IMR-90 (cell line): ENCODE data around the gene RUNX1. TPM values are rescaled to one million over a fixed set of nuclear protein-coding genes. Genes with fewer than 3 reads are reported as not detected.
A peak's percentile ranks its signal among the peaks of the same experiment; 100 is the strongest.

Source experiments
- ATAC-seq: fragments of 200-7000 bp; cut with Tn5 transposase; 2 replicates; pipeline ENCODE4 v1.9.1; 2020; ENCODE audit warnings: low read depth, mild to moderate bottlenecking, moderate library complexity
- BruUV-seq: library from RNA; stranded (reverse); fragments of 400-500 nt; replicated peaks from 2 replicates; lab custom pipeline; 2021; lab: Mats Ljungman, UMichigan
- CTCF ChIA-PET: fragments of 300-600 bp; formaldehyde crosslinking; extraction: SDS; loops from one replicate; lab custom pipeline; 2021; ENCODE audit warnings: antibody characterized with exemption; lab: Yijun Ruan, JAX
- POLR2A ChIA-PET: fragments of 300-600 bp; sonication (Branson Sonifier 250); formaldehyde crosslinking; loops from one replicate; lab custom pipeline; 2022; ENCODE audit warnings: antibody characterized with exemption; ENCODE audit not compliant: unreplicated experiment; lab: Charles Lee
- DNase-seq: peaks from one replicate; pipeline ENCODE4 v3.0.0; 2013
- H2AFZ ChIP-seq: replicated peaks from 2 replicates; pipeline ENCODE3; 2013; ENCODE audit warnings: low read length, mild to moderate bottlenecking; ENCODE audit not compliant: poor library complexity
- H2AK5ac ChIP-seq: 2 replicates; pipeline ENCODE4 v1.6.1; 2013; ENCODE audit warnings: low read depth, low read length, inconsistent platforms
- H2AK9ac ChIP-seq: replicated peaks from 2 replicates; pipeline ENCODE3; 2013; ENCODE audit warnings: mild to moderate bottlenecking, low read depth, low read length, moderate library complexity; ENCODE audit not compliant: poor library complexity
- H2BK120ac ChIP-seq: 2 replicates; pipeline ENCODE4 v1.6.1; 2013; ENCODE audit warnings: low read depth, low read length, inconsistent platforms
- H2BK15ac ChIP-seq: 3 replicates; pipeline ENCODE4 v1.6.1; 2013; ENCODE audit warnings: low read depth, low read length, inconsistent platforms
- H2BK20ac ChIP-seq: 2 replicates; pipeline ENCODE4 v1.6.1; 2013; ENCODE audit warnings: low read depth, mild to moderate bottlenecking, inconsistent platforms, low read length, moderate library complexity
- H2BK5ac ChIP-seq: 2 replicates; pipeline ENCODE4 v1.6.1; 2013; ENCODE audit warnings: mild to moderate bottlenecking, low read depth, low read length, inconsistent platforms; ENCODE audit not compliant: poor library complexity, severe bottlenecking
- H3K14ac ChIP-seq: replicated peaks from 2 replicates; pipeline ENCODE4 v1.6.1; 2013; ENCODE audit warnings: low read depth, low read length, inconsistent platforms
- H3K18ac ChIP-seq: 2 replicates; pipeline ENCODE4 v1.6.1; 2013; ENCODE audit warnings: low read depth, low read length, control low read depth
- H3K23ac ChIP-seq: 2 replicates; pipeline ENCODE4 v1.6.1; 2013; ENCODE audit warnings: low read depth, low read length, inconsistent platforms
- H3K27ac ChIP-seq: 2 replicates; pipeline ENCODE4 v1.5.1; 2013; ENCODE audit warnings: mild to moderate bottlenecking, control low read depth, low read length; ENCODE audit not compliant: insufficient read depth
- H3K27me3 ChIP-seq: 2 replicates; pipeline ENCODE4 v1.6.1; 2013; ENCODE audit warnings: low read length; ENCODE audit not compliant: control insufficient read depth, insufficient read depth
- H3K36me3 ChIP-seq: 2 replicates; pipeline ENCODE4 v1.6.1; 2013; ENCODE audit warnings: low read length, mixed read lengths; ENCODE audit not compliant: control insufficient read depth, insufficient read depth
- H3K4ac ChIP-seq: 2 replicates; pipeline ENCODE4 v1.6.1; 2013; ENCODE audit warnings: low read depth, low read length, inconsistent platforms
- H3K4me1 ChIP-seq: 2 replicates; pipeline ENCODE4 v1.6.1; 2013; ENCODE audit warnings: low read length, mixed read lengths; ENCODE audit not compliant: control insufficient read depth, insufficient read depth
- H3K4me2 ChIP-seq: 2 replicates; pipeline ENCODE4 v1.6.1; 2013; ENCODE audit warnings: low read depth, mild to moderate bottlenecking, control low read depth, low read length, moderate library complexity
- H3K4me3 ChIP-seq: 2 replicates; pipeline ENCODE4 v1.5.1; 2013; ENCODE audit warnings: low read depth, mild to moderate bottlenecking, control low read depth, low read length, moderate library complexity; ENCODE audit not compliant: insufficient read depth
- H3K56ac ChIP-seq: 2 replicates; pipeline ENCODE4 v1.6.1; 2013; ENCODE audit warnings: low read length, inconsistent platforms; ENCODE audit not compliant: insufficient read depth; ENCODE audit errors: extremely low read depth
- H3K79me1 ChIP-seq, 2 experiments: 2 replicates each; pipeline ENCODE4 v1.6.1; 2013; ENCODE audit warnings: low read length in 2 of 2, inconsistent platforms in 1 of 2, low read depth in 1 of 2
- H3K9ac ChIP-seq: 2 replicates; pipeline ENCODE4 v1.6.1; 2013; ENCODE audit warnings: low read depth, low read length, control low read depth
- H3K9me1 ChIP-seq: 2 replicates; pipeline ENCODE4 v1.6.1; 2013; ENCODE audit warnings: low read length, inconsistent platforms; ENCODE audit not compliant: insufficient read depth
- H3K9me3 ChIP-seq: 2 replicates; pipeline ENCODE4 v1.6.1; 2013; ENCODE audit warnings: low read length; ENCODE audit not compliant: control insufficient read depth, insufficient read depth
- H4K20me1 ChIP-seq: 2 replicates; pipeline ENCODE4 v1.6.1; 2013; ENCODE audit warnings: low read length, inconsistent platforms; ENCODE audit not compliant: insufficient read depth
- H4K5ac ChIP-seq: 2 replicates; pipeline ENCODE4 v1.6.1; 2013; ENCODE audit warnings: mild to moderate bottlenecking, low read depth, low read length, control low read depth
- H4K8ac ChIP-seq, 2 experiments: 2 replicates each; pipeline ENCODE4 v1.6.1; 2013; ENCODE audit warnings: low read depth in 2 of 2, low read length in 2 of 2, control low read depth in 1 of 2, inconsistent platforms in 1 of 2
- H4K91ac ChIP-seq: 2 replicates; pipeline ENCODE4 v1.6.1; 2013; ENCODE audit warnings: low read depth, low read length, inconsistent platforms; ENCODE audit not compliant: insufficient read depth
- BHLHE40 ChIP-seq: fragments of 150-350 bp; IDR thresholded peaks from 2 replicates; pipeline ENCODE4 v1.6.1; 2016; ENCODE audit warnings: mild to moderate bottlenecking, low read depth, low read length
- CEBPB ChIP-seq: IDR thresholded peaks from 2 replicates; pipeline ENCODE4 v1.6.1; 2012; ENCODE audit warnings: low read depth, low read length, improper control_type of control experiment
- CHD1 ChIP-seq: IDR thresholded peaks from 2 replicates; pipeline ENCODE4 v1.6.1; 2012; ENCODE audit warnings: low read depth, low read length, improper control_type of control experiment
- FOS ChIP-seq: fragments of 150-350 bp; IDR thresholded peaks from 2 replicates; pipeline ENCODE4 v1.6.1; 2016; ENCODE audit warnings: low read depth, low read length
- MAFK ChIP-seq: IDR thresholded peaks from 2 replicates; pipeline ENCODE4 v1.6.1; 2012; ENCODE audit warnings: low read depth, low read length, improper control_type of control experiment
- MAZ ChIP-seq: IDR thresholded peaks from 2 replicates; pipeline ENCODE4 v1.6.1; 2012; ENCODE audit warnings: low read depth, mild to moderate bottlenecking, low read length, improper control_type of control experiment, moderate library complexity, borderline replicate concordance
- MXI1 ChIP-seq: IDR thresholded peaks from 2 replicates; pipeline ENCODE4 v1.6.1; 2012; ENCODE audit warnings: low read depth, mild to moderate bottlenecking, low read length, moderate library complexity, borderline replicate concordance
- NFE2L2 ChIP-seq: fragments of 150-350 bp; IDR thresholded peaks from 2 replicates; pipeline ENCODE4 v1.6.1; 2016; ENCODE audit warnings: low read depth, mild to moderate bottlenecking, low read length
- POLR2A ChIP-seq: IDR thresholded peaks from 2 replicates; pipeline ENCODE4 v1.6.1; 2012; ENCODE audit warnings: mild to moderate bottlenecking, low read depth, low read length
- RAD21 ChIP-seq: IDR thresholded peaks from 2 replicates; pipeline ENCODE4 v1.6.1; 2012; ENCODE audit warnings: low read length, improper control_type of control experiment
- RCOR1 ChIP-seq: IDR thresholded peaks from 2 replicates; pipeline ENCODE4 v1.6.1; 2012; ENCODE audit warnings: mild to moderate bottlenecking, low read length, improper control_type of control experiment; ENCODE audit not compliant: insufficient replicate concordance
- RFX5 ChIP-seq: IDR thresholded peaks from 2 replicates; pipeline ENCODE4 v1.8.0; 2012; ENCODE audit warnings: low read depth, mild to moderate bottlenecking, low read length, moderate library complexity
- SMC3 ChIP-seq: fragments of 150-350 bp; IDR thresholded peaks from 2 replicates; pipeline ENCODE4 v1.6.1; 2016; ENCODE audit warnings: low read depth, mild to moderate bottlenecking, antibody characterized with exemption, low read length, moderate library complexity
- WGBS, 2 experiments: methylation state at CpG; one replicate each; pipeline versions ENCODE4 v1.1.5 to v1.1.7; 2013; ENCODE audit warnings: missing lambda C conversion rate in 2 of 2; ENCODE audit not compliant: insufficient read length in 1 of 2; ENCODE audit errors: extremely low coverage in 2 of 2; 5-methylcytosine and 5-hydroxymethylcytosine counted together
- dilution Hi-C: fragments of 300-500 bp; cut with HindIII; formaldehyde crosslinking; loops from one replicate; pipeline ENCODE4 v1.14.3; 2018; ENCODE audit warnings: low sequenced_read_pairs; ENCODE audit not compliant: unreplicated experiment
- in situ Hi-C: fragments of 300-500 bp; cut with MboI; formaldehyde crosslinking; loops from 3 replicates; pipeline ENCODE4 v1.14.3; 2019; ENCODE audit warnings: low sequenced_read_pairs, inconsistent platforms, mixed read lengths
- intact Hi-C: fragments of 100-400 bp; cut with micrococcal nuclease; formaldehyde crosslinking; loops from 2 replicates; pipeline ENCODE4 v1.10.0; 2022
- polyA plus RNA-seq, 3 experiments: library from polyadenylated mRNA; depleted of rRNA; stranded (reverse); fragments of >200 nt; gene quantifications; 2 replicates each; pipeline ENCODE4 v1.2.3, GENCODE V29; 2012; ENCODE audit warnings: low replicate concordance in 1 of 3
- total RNA-seq: library from RNA; depleted of rRNA; stranded (reverse); fragments of >200 nt; gene quantifications from 2 replicates; pipeline ENCODE4 v1.2.3, GENCODE V29; 2012
- TF ChIP-seq, protein P1 (sequence below): fragments of 150-350 bp; IDR thresholded peaks from 2 replicates; pipeline ENCODE4 v1.6.1; 2016; ENCODE audit warnings: low read depth, mild to moderate bottlenecking, low read length, moderate library complexity, borderline replicate concordance
- TF ChIP-seq, protein P2 (sequence below): fragments of 150-350 bp; IDR thresholded peaks from 2 replicates; pipeline ENCODE4 v1.6.1; 2017; ENCODE audit warnings: mild to moderate bottlenecking, antibody characterized with exemption, low read length, low read depth
- TF ChIP-seq, protein P3 (sequence below): conservative IDR thresholded peaks from 2 replicates; pipeline ENCODE4 v1.5.1; 2012; ENCODE audit warnings: mild to moderate bottlenecking, low read depth, low read length, improper control_type of control experiment

Gene RUNX1
- total and polyA plus RNA-seq, 2 of the 4 experiments (the other 2 are of a cell fraction) = 34.5 to 56.5 TPM

DNA sequence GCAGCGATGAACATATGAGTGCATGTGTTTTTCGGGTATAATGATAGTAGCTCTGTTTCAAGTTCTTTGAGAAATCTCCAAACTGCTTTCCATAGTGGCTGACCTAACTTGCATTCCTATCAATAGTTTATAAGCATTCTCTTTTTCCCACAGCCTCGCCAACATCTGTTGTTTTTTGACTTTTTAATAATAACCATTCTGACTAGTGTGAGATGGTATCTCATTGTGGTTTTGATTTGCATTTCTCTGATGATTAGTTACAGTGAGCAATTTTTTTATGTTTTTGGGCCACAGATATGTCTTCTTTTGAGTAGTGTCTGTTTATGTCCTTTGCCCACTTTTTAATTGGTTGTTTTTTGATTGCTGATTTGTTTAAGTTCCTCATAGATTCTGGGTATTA, 10.6 kb upstream of the RUNX1 start:
- ChIA-PET CTCF (interaction anchor here (0.6 kb wide), 1 partner anchor 220 kb away, joined by 3 read pairs; no protein-coding TSS in a partner anchor), POLR2A (no interaction called here)
- Histone ChIP-seq H4K20me1 (no peaks in the 10 kb centered on the region), H3K9ac (no peak overlapping the region), H2BK20ac (no peak overlapping the region), H2BK120ac (no peak overlapping the region), H4K5ac (no peak overlapping the region), H4K8ac (no peak overlapping the region), H3K4ac (no peak overlapping the region), H3K27ac (no peak overlapping the region), H2AFZ (no peak overlapping the region), H3K4me3 (no peak overlapping the region), H4K91ac (no peak overlapping the region), H3K9me1 (no peaks in the 10 kb centered on the region), H2AK9ac (no peak overlapping the region), H3K36me3 (no peaks in the 10 kb centered on the region), H3K79me1 (no peaks in the 10 kb centered on the region), H3K18ac (no peak overlapping the region; the same call in 1 of the 2 replicates), H2BK5ac (no peak overlapping the region), H3K23ac (no peak overlapping the region), H3K9me3 (no peaks in the 10 kb centered on the region), H2BK15ac (no peak overlapping the region), H3K27me3 (no peaks in the 10 kb centered on the region; the same call in 1 of the 2 replicates), H3K14ac (peak overlapping the region; percentile 2; the same call in 1 of the 2 replicates), H3K4me2 (no peak overlapping the region), H2AK5ac (no peak overlapping the region), H3K56ac (no peak overlapping the region), H3K4me1 (no peaks in the 10 kb centered on the region; the same call in 1 of the 2 replicates)
- ATAC-seq (0 out of 2 replicates have a peak, but pooled peaks have one; percentile 11), DNase-seq (peak; percentile 43)
- BruUV-seq = no TSS peak
- intact Hi-C loops (loop anchor here (10.0 kb wide), 1 partner anchor 445 kb away; no protein-coding TSS in a partner anchor), in situ Hi-C loops (no loop called here), dilution Hi-C loops (no loop called here)
- WGBS, 2 experiments = no CpG with 5 or more reads among the region's 3 CpGs
- TF ChIP-seq, protein P1, sequence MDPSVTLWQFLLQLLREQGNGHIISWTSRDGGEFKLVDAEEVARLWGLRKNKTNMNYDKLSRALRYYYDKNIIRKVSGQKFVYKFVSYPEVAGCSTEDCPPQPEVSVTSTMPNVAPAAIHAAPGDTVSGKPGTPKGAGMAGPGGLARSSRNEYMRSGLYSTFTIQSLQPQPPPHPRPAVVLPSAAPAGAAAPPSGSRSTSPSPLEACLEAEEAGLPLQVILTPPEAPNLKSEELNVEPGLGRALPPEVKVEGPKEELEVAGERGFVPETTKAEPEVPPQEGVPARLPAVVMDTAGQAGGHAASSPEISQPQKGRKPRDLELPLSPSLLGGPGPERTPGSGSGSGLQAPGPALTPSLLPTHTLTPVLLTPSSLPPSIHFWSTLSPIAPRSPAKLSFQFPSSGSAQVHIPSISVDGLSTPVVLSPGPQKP = no peak
- TF ChIP-seq BHLHE40 (no peak), CHD1 (no peak), RAD21 (no peak), POLR2A (no peak), FOS (no peak), RFX5 (no peak), NFE2L2 (no peak), MXI1 (no peak), CEBPB (no peak), MAFK (no peak), MAZ (no peak), SMC3 (no peak), RCOR1 (no peak)
- TF ChIP-seq, protein P2, sequence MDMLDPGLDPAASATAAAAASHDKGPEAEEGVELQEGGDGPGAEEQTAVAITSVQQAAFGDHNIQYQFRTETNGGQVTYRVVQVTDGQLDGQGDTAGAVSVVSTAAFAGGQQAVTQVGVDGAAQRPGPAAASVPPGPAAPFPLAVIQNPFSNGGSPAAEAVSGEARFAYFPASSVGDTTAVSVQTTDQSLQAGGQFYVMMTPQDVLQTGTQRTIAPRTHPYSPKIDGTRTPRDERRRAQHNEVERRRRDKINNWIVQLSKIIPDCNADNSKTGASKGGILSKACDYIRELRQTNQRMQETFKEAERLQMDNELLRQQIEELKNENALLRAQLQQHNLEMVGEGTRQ = no peak
- TF ChIP-seq, protein P3, sequence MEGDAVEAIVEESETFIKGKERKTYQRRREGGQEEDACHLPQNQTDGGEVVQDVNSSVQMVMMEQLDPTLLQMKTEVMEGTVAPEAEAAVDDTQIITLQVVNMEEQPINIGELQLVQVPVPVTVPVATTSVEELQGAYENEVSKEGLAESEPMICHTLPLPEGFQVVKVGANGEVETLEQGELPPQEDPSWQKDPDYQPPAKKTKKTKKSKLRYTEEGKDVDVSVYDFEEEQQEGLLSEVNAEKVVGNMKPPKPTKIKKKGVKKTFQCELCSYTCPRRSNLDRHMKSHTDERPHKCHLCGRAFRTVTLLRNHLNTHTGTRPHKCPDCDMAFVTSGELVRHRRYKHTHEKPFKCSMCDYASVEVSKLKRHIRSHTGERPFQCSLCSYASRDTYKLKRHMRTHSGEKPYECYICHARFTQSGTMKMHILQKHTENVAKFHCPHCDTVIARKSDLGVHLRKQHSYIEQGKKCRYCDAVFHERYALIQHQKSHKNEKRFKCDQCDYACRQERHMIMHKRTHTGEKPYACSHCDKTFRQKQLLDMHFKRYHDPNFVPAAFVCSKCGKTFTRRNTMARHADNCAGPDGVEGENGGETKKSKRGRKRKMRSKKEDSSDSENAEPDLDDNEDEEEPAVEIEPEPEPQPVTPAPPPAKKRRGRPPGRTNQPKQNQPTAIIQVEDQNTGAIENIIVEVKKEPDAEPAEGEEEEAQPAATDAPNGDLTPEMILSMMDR = no peak
